Vagina (tissue), 2 donors: ENCODE data around the gene AFF3.

ENCODE experiments used
- CTCF ChIP-seq, 3 experiments: fragments of 450-650 bp in 2 of 3; fragments of 200-600 bp in 1 of 3; sonication (generic) in 1 of 3; IDR thresholded peaks; one replicate each; pipeline ENCODE4 v1.5.1; 2017 to 2019; ENCODE audit warnings: antibody characterized with exemption in 3 of 3, mild to moderate bottlenecking in 2 of 3, moderate library complexity in 2 of 3
- POLR2A ChIP-seq, 2 donors: fragments of 450-650 bp; IDR thresholded peaks; one replicate each; pipeline ENCODE4 v1.6.1; 2017; ENCODE audit warnings: antibody characterized with exemption in 2 of 2, mild to moderate bottlenecking in 2 of 2, moderate library complexity in 2 of 2
- POLR2AphosphoS5 ChIP-seq, 2 donors: sonication (generic); formaldehyde crosslinking; IDR thresholded peaks; one replicate each; pipeline ENCODE4 v1.9.0; 2017; ENCODE audit warnings: antibody characterized with exemption in 2 of 2, mild to moderate bottlenecking in 2 of 2, low read depth in 1 of 2; ENCODE audit not compliant: insufficient read depth in 1 of 2

DNA sequence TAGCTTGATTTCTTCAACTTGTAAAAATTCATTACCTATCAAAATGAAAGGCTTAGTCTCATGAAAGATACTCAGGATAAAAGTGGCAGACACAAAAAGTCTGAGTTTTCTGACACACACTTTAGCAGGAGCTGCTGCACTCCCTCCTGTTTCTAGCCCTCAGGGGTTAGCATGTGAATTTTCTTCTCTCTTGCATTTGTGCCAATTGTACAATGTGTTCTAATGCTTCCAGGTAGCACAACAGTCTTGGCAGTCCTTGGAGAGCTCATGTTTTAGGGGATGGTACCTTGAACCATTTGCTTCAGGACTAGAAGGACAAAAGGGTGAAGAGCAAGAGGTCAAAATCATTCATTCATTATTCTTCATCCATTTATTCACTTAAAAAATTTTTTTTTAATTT is 316.8 kb downstream of the AFF3 start:
- TF ChIP-seq POLR2A (IDR thresholded peaks at IDR 0.05) (no peak), POLR2AphosphoS5 (IDR thresholded peaks at IDR 0.05; ENCODE audit: insufficient read depth in 1 of 2, low read depth in 1 of 2) (no peak), CTCF (IDR thresholded peaks at IDR 0.05) (no peak)
